GM12878 (cell line): ENCODE measurements around the gene ARHGAP26. TPM values are rescaled to one million over a fixed set of nuclear protein-coding genes. Genes with fewer than 3 reads are reported as not detected.

Experiments used
- ATAC-seq: fragments of 200-7000 bp; cut with Tn5 transposase; 3 replicates; pipeline ENCODE4 v1.9.1; 2020; ENCODE audit warnings: mild to moderate bottlenecking, moderate library complexity
- BruUV-seq: library from RNA; stranded (reverse); fragments of 400-500 nt; replicated peaks from 2 replicates; lab custom pipeline; 2021; lab: Mats Ljungman, UMichigan
- CTCF ChIA-PET: fragments of 300-600 bp; sonication (Branson Sonifier 250); formaldehyde crosslinking; extraction: SDS; loops from one replicate; lab custom pipeline; 2021; ENCODE audit warnings: inconsistent platforms; lab: Yijun Ruan, JAX
- POLR2A ChIA-PET: fragments of 350-600 bp; formaldehyde crosslinking; extraction: SDS; loops from one replicate; lab custom pipeline; 2021; ENCODE audit warnings: inconsistent platforms; lab: Charles Lee
- RAD21 ChIA-PET: fragments of 300-600 bp; sonication (Branson Sonifier 250); formaldehyde crosslinking; loops from one replicate; lab custom pipeline; 2023; ENCODE audit warnings: antibody characterized with exemption; ENCODE audit not compliant: unreplicated experiment; lab: Charles Lee
- SMC1A ChIA-PET: fragments of 300-600 bp; sonication (Branson Sonifier 250); formaldehyde crosslinking; loops from one replicate; lab custom pipeline; 2023; ENCODE audit not compliant: unreplicated experiment, uncharacterized antibody; lab: Charles Lee
- DNase-seq: peaks from one replicate; pipeline ENCODE4 v3.0.0-alpha.2; 2011; ENCODE audit warnings: low read depth, low spot score
- FAIRE-seq: peaks from 3 replicates; lab custom pipeline; 2011; peaks lifted over from hg19 to GRCh38; lab: Jason Lieb, UNC
- H2AFZ ChIP-seq: 2 replicates; pipeline ENCODE4 v1.6.0; 2011; ENCODE audit warnings: low read depth, low read length, control low read depth; ENCODE audit not compliant: control insufficient read depth
- H3K27ac ChIP-seq: 2 replicates; pipeline ENCODE4 v1.5.1; 2011; ENCODE audit warnings: control low read depth; ENCODE audit not compliant: control insufficient read depth, insufficient read depth
- H3K27me3 ChIP-seq, 2 experiments: replicated peaks in 1 of 2; 2 replicates each; pipeline versions ENCODE4 v1.6.0 to v1.6.1; 2011; ENCODE audit warnings: low read length in 1 of 2; ENCODE audit not compliant: control insufficient read depth in 2 of 2, insufficient read depth in 2 of 2
- H3K36me3 ChIP-seq, 2 experiments: 2 replicates each; pipeline ENCODE4 v1.5.1; 2011; ENCODE audit warnings: low read length in 1 of 2; ENCODE audit not compliant: control insufficient read depth in 2 of 2, insufficient read depth in 2 of 2
- H3K4me1 ChIP-seq: 2 replicates; pipeline ENCODE4 v1.6.1; 2011; ENCODE audit warnings: mild to moderate bottlenecking, low read length, moderate library complexity, mixed read lengths; ENCODE audit not compliant: control insufficient read depth, insufficient read depth
- H3K4me2 ChIP-seq: 2 replicates; pipeline ENCODE4 v1.6.0; 2011; ENCODE audit warnings: control low read depth; ENCODE audit not compliant: control insufficient read depth, insufficient read depth
- H3K4me3 ChIP-seq: fragments of 200-600 bp; sonication (generic); 2 replicates; pipeline ENCODE4 v1.5.1; 2016
- H3K79me2 ChIP-seq: 2 replicates; pipeline ENCODE4 v1.6.0; 2011; ENCODE audit warnings: low read length; ENCODE audit not compliant: control insufficient read depth, insufficient read depth
- H3K9ac ChIP-seq: 2 replicates; pipeline ENCODE4 v1.8.0; 2011; ENCODE audit warnings: low read length, control low read depth, mixed read lengths; ENCODE audit not compliant: control insufficient read depth, insufficient read depth
- H3K9me3 ChIP-seq: replicated peaks from 3 replicates; pipeline ENCODE4 v1.5.1; 2011; ENCODE audit warnings: mild to moderate bottlenecking, low read length; ENCODE audit not compliant: control insufficient read depth, insufficient read depth
- H4K20me1 ChIP-seq: 2 replicates; pipeline ENCODE4 v1.6.0; 2011; ENCODE audit not compliant: control insufficient read depth, insufficient read depth
- HDAC2 ChIP-seq: fragments of 200-600 bp; sonication (generic); IDR thresholded peaks from 2 replicates; pipeline ENCODE4 v1.6.1; 2017
- IRF3 ChIP-seq: fragments of 450-650 bp; IDR thresholded peaks from 2 replicates; pipeline ENCODE4 v1.6.1; 2014; ENCODE audit warnings: mild to moderate bottlenecking
- LARP7 ChIP-seq: fragments of 450-650 bp; IDR thresholded peaks from 2 replicates; pipeline ENCODE4 v1.6.1; 2017; ENCODE audit warnings: mild to moderate bottlenecking
- TCF7 ChIP-seq: IDR thresholded peaks from 2 replicates; pipeline ENCODE4 v1.6.1; 2014; ENCODE audit warnings: antibody characterized with exemption, borderline replicate concordance
- YY1 ChIP-seq: IDR thresholded peaks from 2 replicates; pipeline ENCODE4 v1.6.1; 2011; ENCODE audit warnings: low read depth, mild to moderate bottlenecking, low read length
- ZBED1 ChIP-seq: IDR thresholded peaks from 2 replicates; pipeline ENCODE4 v1.6.1; 2016; ENCODE audit warnings: borderline replicate concordance
- ZNF217 ChIP-seq: fragments of 450-650 bp; IDR thresholded peaks from 2 replicates; pipeline ENCODE4 v1.6.1; 2017; ENCODE audit warnings: antibody characterized with exemption, mild to moderate bottlenecking
- WGBS: methylation state at CpG from one replicate; pipeline ENCODE4 v1.1.6; 2016; ENCODE audit warnings: low lambda C conversion rate; ENCODE audit not compliant: insufficient replicate concordance, insufficient coverage; ENCODE audit errors: missing lambda C conversion rate; 5-methylcytosine and 5-hydroxymethylcytosine counted together
- in situ Hi-C: fragments of 300-500 bp; cut with MboI; formaldehyde crosslinking; loops from 9 replicates; pipeline ENCODE4 v1.14.3; 2018; ENCODE audit warnings: mixed read lengths
- intact Hi-C: fragments of 100-400 bp; cut with micrococcal nuclease; formaldehyde crosslinking; loops from one replicate; pipeline ENCODE4 v1.14.2; 2022; ENCODE audit not compliant: unreplicated experiment
- polyA plus RNA-seq, 11 experiments: library from polyadenylated mRNA; depleted of rRNA in 4 of 11; unstranded in 6 of 11; stranded (reverse) in 5 of 11; fragments of >200 nt; fragmentation: Nextera tagmentation in 4 of 11; fragmentation: Illumina TruSeq in 1 of 11; extraction: Ambion mirVana in 4 of 11; extraction: Trizol in 1 of 11; gene quantifications; 1 replicate in 1 of 11; 2 replicates in 10 of 11; pipeline versions ENCODE4 v1.2.1 to v1.2.3, GENCODE V29; 2011 to 2016; ENCODE audit warnings: inconsistent platforms in 2 of 11, missing spikeins in 2 of 11, low read depth in 1 of 11
- total RNA-seq, 4 experiments: library from RNA; depleted of rRNA in 3 of 4; stranded (reverse); fragments of >200 nt in 3 of 4; fragmentation: Illumina TruSeq in 1 of 4; extraction: Trizol in 1 of 4; gene quantifications; 2 replicates each; pipeline versions ENCODE4 v1.2.1 to v1.2.3, GENCODE V29; 2013 to 2021

ARHGAP26 gene
- total and polyA plus RNA-seq, 10 of the 15 experiments (the other 5 are each of a cell fraction or from before 2014, with no cell fraction given): 9.4 to 41.5 (median 19.3) TPM

- Histone ChIP-seq H3K4me2 (no peak overlapping the region), H3K9me3 (no peaks in the 10 kb centered on the region), H4K20me1 (no peaks in the 10 kb centered on the region), H3K4me1 (peaks cover 4% of the 10 kb centered on the region; the same call in 1 of the 2 replicates), H3K79me2 (no peaks in the 10 kb centered on the region), H3K36me3 (no peaks in the 10 kb centered on the region), H3K9ac (no peak overlapping the region), H3K27me3 (no peaks in the 10 kb centered on the region), H2AFZ (peak overlapping the region; percentile 15; the same call in 1 of the 2 replicates), H3K4me3 (no peak overlapping the region), H3K27ac (no peak overlapping the region)
- ChIA-PET POLR2A (interaction anchor here (1.2 kb wide), 1 partner anchor 24 kb away, joined by 3 read pairs; no protein-coding TSS in a partner anchor), RAD21 (no interaction called here), SMC1A (interaction anchor here (0.6 to 2.2 kb wide), 12 partner anchors 9 to 906 kb away, joined by 3 to 18 read pairs (median 3); no protein-coding TSS in a partner anchor), CTCF (interaction anchor here (1.1 to 5.5 kb wide), 7 partner anchors 10 to 221 kb away, joined by 3 to 65 read pairs (median 3); no protein-coding TSS in a partner anchor)
- WGBS: 59% methylated on average over 4 of the region's 4 CpGs
- intact Hi-C loops: no loop called here
- ATAC-seq (no peak), DNase-seq (no peak), FAIRE-seq (no peak)
- no TSS peak for BruUV-seq
- in situ Hi-C loops: no loop called here
- no peak for TF ChIP-seq ZBED1
- no peak for TF ChIP-seq TCF7
- TF ChIP-seq HDAC2: no peak
- no peak for TF ChIP-seq LARP7
- TF ChIP-seq IRF3: no peak
- no peak for TF ChIP-seq ZNF217
- TF ChIP-seq YY1: no peak
Observed at GRCh38 chr5:142934051-142934762, 164.0 kb downstream of the ARHGAP26 start.
